Glomerular visceral epithelial cell (primary cell): ENCODE measurements around the gene TTC21A.
"Not testable (repeated sequence)": the region's sequence is repeated elsewhere in the genome, so short reads cannot be mapped to it uniquely, and the experiment has no call there.

Experiments used
- DNase-seq: peaks from one replicate; pipeline ENCODE4 v3.0.0-alpha.2; 2016; ENCODE audit errors: extremely low spot score

Gene TTC21A

GRCh38 chr3:39150803-39151631 is 43.5 kb downstream of the TTC21A start:
- peak; percentile 95 for DNase-seq

- no peak for DNase-seq
These were observed 46.4 kb downstream of the TTC21A start for GRCh38 chr3:39153977-39154279.

- peak; percentile 51 for DNase-seq
These were observed 47.0 kb downstream of the TTC21A start for GRCh38 chr3:39154280-39155021.

GRCh38 chr3:39156421-39156820 is 48.9 kb downstream of the TTC21A start:
- no peak for DNase-seq

- no peak for DNase-seq
These were observed 49.9 kb downstream of the TTC21A start for GRCh38 chr3:39157359-39157758.

GRCh38 chr3:39158148-39158715 is 50.8 kb downstream of the TTC21A start:
- DNase-seq = no peak

- no peak for DNase-seq
These were observed 56.9 kb downstream of the TTC21A start for GRCh38 chr3:39164414-39164813.

- no peak for DNase-seq
These were observed 58.0 kb downstream of the TTC21A start for GRCh38 chr3:39165518-39165917.

GRCh38 chr3:39166134-39166710 is 58.7 kb downstream of the TTC21A start:
- DNase-seq = peak; percentile 73

GRCh38 chr3:39166932-39167532 is 59.6 kb downstream of the TTC21A start:
- no peak for DNase-seq

- no peak for DNase-seq
These were observed 60.8 kb downstream of the TTC21A start for GRCh38 chr3:39168156-39168780.

GRCh38 chr3:39169712-39170111 is 62.2 kb downstream of the TTC21A start:
- no peak for DNase-seq

GRCh38 chr3:39170461-39170860 is 63.0 kb downstream of the TTC21A start:
- no peak for DNase-seq

GRCh38 chr3:39170877-39171276 is 63.4 kb downstream of the TTC21A start:
- DNase-seq = not testable (repeated sequence)

GRCh38 chr3:39171860-39172259 is 64.4 kb downstream of the TTC21A start:
- no peak for DNase-seq

GRCh38 chr3:39173318-39174125 is 66.0 kb downstream of the TTC21A start:
- no peak for DNase-seq

- DNase-seq = no peak
These were observed 68.7 kb downstream of the TTC21A start for GRCh38 chr3:39176025-39176714.

- peak; percentile 90 for DNase-seq
These were observed 70.3 kb downstream of the TTC21A start for GRCh38 chr3:39177708-39178332.

GRCh38 chr3:39178553-39178952 is 71.1 kb downstream of the TTC21A start:
- no peak for DNase-seq

GRCh38 chr3:39180183-39180545 is 72.7 kb downstream of the TTC21A start:
- DNase-seq = no peak
